GM23338 (cell line): ENCODE data around the gene H2BW2. TPM values are rescaled to one million over a fixed set of nuclear protein-coding genes. Genes with fewer than 3 reads are reported as not detected.
A peak's percentile ranks its signal among the peaks of the same experiment; 100 is the strongest.

Experiments
- ATAC-seq: fragments of 200-7000 bp; cut with Tn5 transposase; 3 replicates; pipeline ENCODE4 v1.9.1; 2020
- DNase-seq: peaks from one replicate; pipeline ENCODE4 v3.0.0-alpha.2; 2015; ENCODE audit warnings: low spot score
- H2AFZ ChIP-seq: fragments of 200-600 bp; sonication (generic); 2 replicates; pipeline ENCODE4 v1.8.0; 2016; ENCODE audit warnings: antibody characterized with exemption, mild to moderate bottlenecking, moderate library complexity
- H3F3A ChIP-seq: fragments of 200-600 bp; sonication (generic); replicated peaks from 2 replicates; pipeline ENCODE4 v1.8.0; 2017; ENCODE audit warnings: antibody characterized with exemption, mixed run types, low read depth
- H3K27ac ChIP-seq: fragments of 200-600 bp; sonication (generic); 2 replicates; pipeline ENCODE4 v1.6.1; 2016; ENCODE audit warnings: low read depth
- H3K27me3 ChIP-seq: fragments of 200-600 bp; sonication (generic); 2 replicates; pipeline ENCODE4 v1.8.0; 2016; ENCODE audit warnings: mild to moderate bottlenecking, mixed run types, moderate library complexity; ENCODE audit not compliant: insufficient read depth
- H3K36me3 ChIP-seq: fragments of 200-600 bp; sonication (generic); 2 replicates; pipeline ENCODE4 v1.8.0; 2016; ENCODE audit warnings: mild to moderate bottlenecking; ENCODE audit not compliant: insufficient read depth
- H3K4me1 ChIP-seq: fragments of 200-600 bp; sonication (generic); 2 replicates; pipeline ENCODE4 v1.8.0; 2016; ENCODE audit warnings: mild to moderate bottlenecking, moderate library complexity; ENCODE audit not compliant: insufficient read depth
- H3K4me2 ChIP-seq: fragments of 200-600 bp; sonication (generic); 2 replicates; pipeline ENCODE4 v1.7.1; 2017; ENCODE audit warnings: mixed run types
- H3K4me3 ChIP-seq: fragments of 200-600 bp; sonication (generic); 2 replicates; pipeline ENCODE4 v1.6.1; 2016; ENCODE audit warnings: mixed run types
- H3K79me2 ChIP-seq: fragments of 200-600 bp; sonication (generic); replicated peaks from 2 replicates; pipeline ENCODE4 v1.8.0; 2017; ENCODE audit warnings: mild to moderate bottlenecking; ENCODE audit not compliant: insufficient read depth
- H3K9me2 ChIP-seq: fragments of 200-600 bp; sonication (generic); 2 replicates; pipeline ENCODE4 v1.8.0; 2017; ENCODE audit not compliant: insufficient read depth
- H4K20me1 ChIP-seq: fragments of 200-600 bp; sonication (generic); replicated peaks from 2 replicates; pipeline ENCODE4 v1.8.0; 2017; ENCODE audit warnings: mild to moderate bottlenecking; ENCODE audit not compliant: insufficient read depth
- H3K27ac Mint-ChIP-seq: 2 replicates; pipeline ENCODE4 v1.8.0; 2020; ENCODE audit warnings: inconsistent platforms, mild to moderate bottlenecking, moderate library complexity, mixed read lengths
- H3K27me3 Mint-ChIP-seq: 3 replicates; pipeline ENCODE4 v1.8.0; 2022; ENCODE audit warnings: low read depth, mild to moderate bottlenecking, moderate library complexity, mixed read lengths, inconsistent platforms; ENCODE audit not compliant: insufficient read depth, poor library complexity
- H3K36me3 Mint-ChIP-seq: 3 replicates; pipeline ENCODE4 v1.8.0; 2021; ENCODE audit warnings: low read depth, mild to moderate bottlenecking, inconsistent platforms, moderate library complexity, mixed read lengths
- H3K4me1 Mint-ChIP-seq: 3 replicates; pipeline ENCODE4 v1.8.0; 2020; ENCODE audit warnings: mild to moderate bottlenecking, inconsistent platforms, mixed read lengths
- H3K4me3 Mint-ChIP-seq: 3 replicates; pipeline ENCODE4 v1.8.0; 2021; ENCODE audit warnings: moderate library complexity, mild to moderate bottlenecking, inconsistent platforms, mixed read lengths
- H3K9me3 Mint-ChIP-seq: 3 replicates; pipeline ENCODE4 v1.8.0; 2020; ENCODE audit warnings: moderate library complexity, mild to moderate bottlenecking, inconsistent platforms, mixed read lengths
- CREB1 ChIP-seq: fragments of 250-450 bp; sonication (Bioruptor Pico); IDR thresholded peaks from 2 replicates; pipeline ENCODE4 v1.5.0; 2020; ENCODE audit warnings: low read depth, mild to moderate bottlenecking, moderate library complexity
- CTCF ChIP-seq, 2 experiments: fragments of 200-600 bp in 1 of 2; sonication (generic) in 1 of 2; conservative IDR thresholded peaks; 2 replicates each; pipeline versions ENCODE4 v1.5.1 to v1.6.1; 2016 to 2017; ENCODE audit warnings: antibody characterized with exemption in 2 of 2, low read depth in 2 of 2, mild to moderate bottlenecking in 2 of 2, moderate library complexity in 1 of 2
- ETS1 ChIP-seq: IDR thresholded peaks from 2 replicates; pipeline ENCODE4 v1.6.1; 2016; ENCODE audit warnings: antibody characterized with exemption
- EZH2 ChIP-seq: fragments of 200-600 bp; sonication (generic); IDR thresholded peaks from one replicate; pipeline ENCODE4 v1.8.0; 2017; ENCODE audit warnings: antibody characterized with exemption, mild to moderate bottlenecking, low read depth; ENCODE audit not compliant: unreplicated experiment
- EZH2phosphoT487 ChIP-seq: fragments of 200-600 bp; sonication (generic); IDR thresholded peaks from one replicate; pipeline ENCODE4 v1.8.1; 2018; ENCODE audit warnings: antibody characterized with exemption; ENCODE audit not compliant: unreplicated experiment
- JUNB ChIP-seq: IDR thresholded peaks from one replicate; pipeline ENCODE4 v1.6.1; 2016; ENCODE audit warnings: antibody characterized with exemption; ENCODE audit not compliant: unreplicated experiment
- NANOG ChIP-seq: IDR thresholded peaks from 2 replicates; pipeline ENCODE4 v1.6.1; 2016; ENCODE audit warnings: antibody characterized with exemption, borderline replicate concordance
- POLR2AphosphoS5 ChIP-seq: IDR thresholded peaks from 2 replicates; pipeline ENCODE4 v1.6.1; 2016; ENCODE audit warnings: antibody characterized with exemption, low read depth
- REST ChIP-seq: IDR thresholded peaks from one replicate; pipeline ENCODE4 v1.6.1; 2018; ENCODE audit warnings: antibody characterized with exemption; ENCODE audit not compliant: unreplicated experiment
- ZNF114 ChIP-seq: fragments of 250-450 bp; sonication (Bioruptor Pico); IDR thresholded peaks from 2 replicates; pipeline ENCODE4 v1.5.0; 2020; ENCODE audit warnings: mild to moderate bottlenecking, moderate library complexity
- ZNF331 ChIP-seq: fragments of 250-450 bp; sonication (Bioruptor Pico); IDR thresholded peaks from 2 replicates; pipeline ENCODE4 v1.5.0; 2020; ENCODE audit warnings: low read depth, mild to moderate bottlenecking, moderate library complexity
- ZNF462 ChIP-seq: fragments of 250-450 bp; sonication (Bioruptor Pico); IDR thresholded peaks from 2 replicates; pipeline ENCODE4 v1.5.0; 2020; ENCODE audit warnings: mild to moderate bottlenecking, moderate library complexity
- polyA plus RNA-seq: library from polyadenylated mRNA; unstranded; fragments of >200 nt; fragmentation: Nextera tagmentation; extraction: Ambion mirVana; gene quantifications from 2 replicates; pipeline ENCODE4 v1.2.1, GENCODE V29; 2016
- total RNA-seq: library from RNA; depleted of rRNA; stranded (reverse); fragments of >200 nt; shearing (Covaris generic); gene quantifications from 2 replicates; pipeline ENCODE4 v1.2.3, GENCODE V29; 2014

Gene H2BW2
- total and polyA plus RNA-seq, 2 experiments from 2014 or later: 0.16 TPM; not detected in 1

- no peak for ATAC-seq
- no peaks in the 10 kb centered on the region; the same call in 2 of the 3 replicates for H3K9me3 Mint-ChIP-seq
Observed at GRCh38 chrX:104013606-104014005, 26.1 kb upstream of the H2BW2 start, which contains the start of gene H2BW1. Gene H2BW1 (minus strand): TSS chrX:104013708. CDS start chrX:104013576, 132 bp downstream.

More at GRCh38 chrX:104013606-104014005, 26.1 kb upstream of the H2BW2 start, which contains the start of gene H2BW1:
- no peaks in the 10 kb centered on the region for H3K27me3 Mint-ChIP-seq
- H3K27ac Mint-ChIP-seq: no peak within 1 kb of the TSS
- no peak within 1 kb of the TSS for H3K4me2 ChIP-seq
- H3K27me3 ChIP-seq: no peaks in the 10 kb centered on the region
- H3F3A ChIP-seq: no peaks in the 10 kb centered on the region
- H3K4me1 Mint-ChIP-seq: no peaks in the 10 kb centered on the region
- peak; percentile 1 for DNase-seq
- no peaks in the 10 kb centered on the region for H3K36me3 ChIP-seq
- H3K27ac ChIP-seq: no peak within 1 kb of the TSS
- no peaks in the 10 kb centered on the region for H4K20me1 ChIP-seq
- no peak within 1 kb of the TSS for H2AFZ ChIP-seq
- TF ChIP-seq ZNF331 (CRISPR knock-in tag) (no peak), ZNF114 (CRISPR knock-in tag) (no peak), NANOG (no peak), EZH2 (no peak), CTCF (conservative IDR thresholded peaks at IDR 0.05; ENCODE audit: low read depth in 2 of 2) (no peak), POLR2AphosphoS5 (no peak), REST (no peak), ZNF462 (no peak), JUNB (no peak), CREB1 (no peak), EZH2phosphoT487 (no peak), ETS1 (no peak)
- no peak within 1 kb of the TSS for H3K4me3 ChIP-seq
- H3K79me2 ChIP-seq: no peaks in the 10 kb centered on the region
- H3K4me3 Mint-ChIP-seq: no peak within 1 kb of the TSS
- no peaks in the 10 kb centered on the region for H3K9me2 ChIP-seq
- no peaks in the 10 kb centered on the region for H3K4me1 ChIP-seq
- H3K36me3 Mint-ChIP-seq: no peaks in the 10 kb centered on the region
